OCI-LY7 (cell line): ENCODE data around the gene DAP. TPM values are rescaled to one million over a fixed set of nuclear protein-coding genes. Genes with fewer than 3 reads are reported as not detected.
A peak's percentile ranks its signal among the peaks of the same experiment; 100 is the strongest.

Experiments
- BruUV-seq: library from RNA; stranded (reverse); fragments of 400-500 nt; replicated peaks from 2 replicates; lab custom pipeline; 2021; lab: Mats Ljungman, UMichigan
- CTCF ChIA-PET: fragments of 300-600 bp; sonication (Branson Sonifier 250); formaldehyde crosslinking; loops from one replicate; lab custom pipeline; 2022; ENCODE audit warnings: antibody characterized with exemption; ENCODE audit not compliant: unreplicated experiment; lab: Charles Lee
- POLR2A ChIA-PET: fragments of 300-600 bp; sonication (Branson Sonifier 250); formaldehyde crosslinking; loops from one replicate; lab custom pipeline; 2022; ENCODE audit warnings: antibody characterized with exemption; lab: Charles Lee
- DNase-seq: peaks from one replicate; pipeline ENCODE4 v3.0.0-alpha.2; 2015; ENCODE audit warnings: low spot score
- H2AFZ ChIP-seq: fragments of 200-600 bp; sonication (generic), shearing (Covaris generic); 2 replicates; pipeline ENCODE4 v1.6.1; 2014; ENCODE audit warnings: mild to moderate bottlenecking, antibody characterized with exemption, low read length, moderate library complexity
- H3K27ac ChIP-seq: fragments of 200-600 bp; sonication (generic); 2 replicates; pipeline ENCODE4 v1.5.1; 2014; ENCODE audit warnings: mixed run types, low read depth, mild to moderate bottlenecking, moderate library complexity, low read length, inconsistent platforms; ENCODE audit not compliant: poor library complexity, severe bottlenecking
- H3K36me3 ChIP-seq: fragments of 200-600 bp; sonication (generic); 2 replicates; pipeline ENCODE4 v1.6.1; 2014; ENCODE audit warnings: mild to moderate bottlenecking, antibody characterized with exemption, low read length, moderate library complexity, mixed read lengths; ENCODE audit not compliant: insufficient read depth
- H3K4me1 ChIP-seq: fragments of 200-600 bp; sonication (generic); 2 replicates; pipeline ENCODE4 v1.5.1; 2014; ENCODE audit warnings: mild to moderate bottlenecking, low read length; ENCODE audit not compliant: insufficient read depth, poor library complexity, severe bottlenecking
- H3K4me2 ChIP-seq: fragments of 200-600 bp; sonication (generic); 2 replicates; pipeline ENCODE4 v1.6.1; 2014; ENCODE audit warnings: mild to moderate bottlenecking, low read length
- H3K4me3 ChIP-seq: fragments of 200-600 bp; sonication (generic); 2 replicates; pipeline ENCODE4 v1.5.1; 2014; ENCODE audit warnings: mild to moderate bottlenecking, low read depth, low read length; ENCODE audit not compliant: poor library complexity, severe bottlenecking
- H3K79me2 ChIP-seq: fragments of 200-600 bp; sonication (generic); 2 replicates; pipeline ENCODE4 v1.6.1; 2016; ENCODE audit warnings: low read depth, mild to moderate bottlenecking, low read length, moderate library complexity, mixed read lengths; ENCODE audit not compliant: insufficient read depth
- H3K9me2 ChIP-seq: fragments of 200-600 bp; sonication (generic); 2 replicates; pipeline ENCODE4 v1.6.1; 2016; ENCODE audit warnings: mild to moderate bottlenecking, low read length, mixed read lengths; ENCODE audit not compliant: insufficient read depth
- H3K9me3 ChIP-seq: fragments of 200-600 bp; sonication (generic); 2 replicates; pipeline ENCODE4 v1.6.1; 2014; ENCODE audit warnings: mild to moderate bottlenecking, mixed run types, low read length, mixed read lengths
- H4K20me1 ChIP-seq: fragments of 200-600 bp; sonication (generic); 2 replicates; pipeline ENCODE4 v1.6.1; 2014; ENCODE audit warnings: mild to moderate bottlenecking, antibody characterized with exemption, low read length, moderate library complexity, mixed read lengths; ENCODE audit not compliant: insufficient read depth
- EZH2phosphoT487 ChIP-seq: fragments of 200-600 bp; sonication (generic); IDR thresholded peaks from 2 replicates; pipeline ENCODE4 v1.6.1; 2018; ENCODE audit warnings: low read depth, borderline replicate concordance, mild to moderate bottlenecking, mixed run types, antibody characterized with exemption, low read length, moderate library complexity, mixed read lengths
- intact Hi-C: fragments of 100-400 bp; cut with micrococcal nuclease; formaldehyde crosslinking; loops from one replicate; pipeline ENCODE4 v1.10.0; 2022; ENCODE audit not compliant: unreplicated experiment
- total RNA-seq, 2 experiments: library from RNA; depleted of rRNA in 1 of 2; stranded (reverse); fragments of >200 nt in 1 of 2; shearing (Covaris generic) in 1 of 2; gene quantifications; 2 replicates each; pipeline ENCODE4 v1.2.3, GENCODE V29; 2014 to 2022
- TF ChIP-seq, protein P1 (sequence below): fragments of 200-600 bp; sonication (generic); conservative IDR thresholded peaks from 2 replicates; pipeline ENCODE4 v1.5.1; 2014; ENCODE audit warnings: mild to moderate bottlenecking, antibody characterized with exemption, low read length, moderate library complexity, mixed read lengths

DAP gene
- total RNA-seq, 2 experiments from 2014 or later: 21.5 to 96.1 TPM

- no peak for DNase-seq
- Histone ChIP-seq H3K4me1 (no peaks in the 10 kb centered on the region), H3K4me2 (no peak overlapping the region), H2AFZ (no peak overlapping the region), H3K4me3 (no peak overlapping the region), H3K27ac (no peak overlapping the region), H4K20me1 (no peaks in the 10 kb centered on the region), H3K79me2 (no peaks in the 10 kb centered on the region; the same call in 1 of the 2 replicates), H3K9me3 (peaks cover 15% of the 10 kb centered on the region; the same call in 1 of the 2 replicates), H3K9me2 (no peaks in the 10 kb centered on the region), H3K36me3 (peaks cover 94% of the 10 kb centered on the region)
- BruUV-seq: TSS peak; percentile 2
- intact Hi-C loops: no loop called here
- ChIA-PET POLR2A (no interaction called here), CTCF (no interaction called here)
- TF ChIP-seq, protein P1, sequence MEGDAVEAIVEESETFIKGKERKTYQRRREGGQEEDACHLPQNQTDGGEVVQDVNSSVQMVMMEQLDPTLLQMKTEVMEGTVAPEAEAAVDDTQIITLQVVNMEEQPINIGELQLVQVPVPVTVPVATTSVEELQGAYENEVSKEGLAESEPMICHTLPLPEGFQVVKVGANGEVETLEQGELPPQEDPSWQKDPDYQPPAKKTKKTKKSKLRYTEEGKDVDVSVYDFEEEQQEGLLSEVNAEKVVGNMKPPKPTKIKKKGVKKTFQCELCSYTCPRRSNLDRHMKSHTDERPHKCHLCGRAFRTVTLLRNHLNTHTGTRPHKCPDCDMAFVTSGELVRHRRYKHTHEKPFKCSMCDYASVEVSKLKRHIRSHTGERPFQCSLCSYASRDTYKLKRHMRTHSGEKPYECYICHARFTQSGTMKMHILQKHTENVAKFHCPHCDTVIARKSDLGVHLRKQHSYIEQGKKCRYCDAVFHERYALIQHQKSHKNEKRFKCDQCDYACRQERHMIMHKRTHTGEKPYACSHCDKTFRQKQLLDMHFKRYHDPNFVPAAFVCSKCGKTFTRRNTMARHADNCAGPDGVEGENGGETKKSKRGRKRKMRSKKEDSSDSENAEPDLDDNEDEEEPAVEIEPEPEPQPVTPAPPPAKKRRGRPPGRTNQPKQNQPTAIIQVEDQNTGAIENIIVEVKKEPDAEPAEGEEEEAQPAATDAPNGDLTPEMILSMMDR: no peak
- no peak for TF ChIP-seq EZH2phosphoT487
These were observed 17.5 kb downstream of the DAP start for GRCh38 chr5:10743526-10743925.

GRCh38 chr5:10741661-10742060 is 19.4 kb downstream of the DAP start:
- POLR2A ChIA-PET: no interaction called here
- no peak for TF ChIP-seq EZH2phosphoT487
- TF ChIP-seq, protein P1: peak; percentile 67
- H2AFZ ChIP-seq: no peak overlapping the region
- BruUV-seq: no TSS peak
- CTCF ChIA-PET: interaction anchor here (0.5 kb wide), 1 partner anchor 304 kb away, joined by 3 read pairs; no protein-coding TSS in a partner anchor
- peaks cover 15% of the 10 kb centered on the region; the same call in 1 of the 2 replicates for H3K9me3 ChIP-seq
- H3K4me3 ChIP-seq: no peak overlapping the region
- H4K20me1 ChIP-seq: no peaks in the 10 kb centered on the region
- H3K79me2 ChIP-seq: no peaks in the 10 kb centered on the region; the same call in 1 of the 2 replicates
- H3K27ac ChIP-seq: no peak overlapping the region
- no peaks in the 10 kb centered on the region for H3K9me2 ChIP-seq
- H3K4me1 ChIP-seq: peaks cover 2% of the 10 kb centered on the region
- no peak for DNase-seq
- H3K4me2 ChIP-seq: no peak overlapping the region
- H3K36me3 ChIP-seq: peaks cover 91% of the 10 kb centered on the region
- intact Hi-C loops: no loop called here

DNA sequence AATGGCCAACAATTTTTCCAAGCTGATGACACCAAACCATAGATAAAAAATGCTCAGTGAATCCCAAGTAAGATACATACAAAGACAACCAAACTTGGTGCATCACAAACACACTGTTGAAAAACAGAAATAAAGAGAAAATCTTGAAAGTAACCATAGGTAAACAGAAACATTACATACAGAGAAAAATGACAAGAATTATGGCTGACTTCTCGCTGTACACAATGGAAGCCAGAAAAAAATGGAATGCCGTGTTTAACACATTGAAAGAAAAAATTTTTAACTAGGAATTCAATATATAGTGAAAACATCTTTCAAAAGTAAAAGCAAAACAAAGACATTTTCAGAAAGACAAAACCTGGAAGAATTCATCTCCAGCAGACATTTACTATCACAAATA is 20.6 kb downstream of the DAP start:
- H3K4me2 ChIP-seq: no peak overlapping the region
- DNase-seq: no peak
- peaks cover 82% of the 10 kb centered on the region for H3K36me3 ChIP-seq
- no peaks in the 10 kb centered on the region for H4K20me1 ChIP-seq
- ChIA-PET POLR2A (interaction anchor here (0.6 to 1.4 kb wide), 2 partner anchors 11 to 13 kb away, joined by 3 to 4 read pairs; no protein-coding TSS in a partner anchor), CTCF (no interaction called here)
- no peak overlapping the region for H2AFZ ChIP-seq
- no peak overlapping the region for H3K4me3 ChIP-seq
- TF ChIP-seq EZH2phosphoT487: no peak
- TF ChIP-seq, protein P1: no peak
- peaks cover 15% of the 10 kb centered on the region; the same call in 1 of the 2 replicates for H3K9me3 ChIP-seq
- no peaks in the 10 kb centered on the region; the same call in 1 of the 2 replicates for H3K79me2 ChIP-seq
- H3K9me2 ChIP-seq: no peaks in the 10 kb centered on the region
- no peak overlapping the region for H3K27ac ChIP-seq
- peaks cover 15% of the 10 kb centered on the region for H3K4me1 ChIP-seq
- intact Hi-C loops: no loop called here
- BruUV-seq: no TSS peak
